Activated T-helper 17 cell treated with anti-CD3 and anti-CD28 coated beads, Interleukin-2, amount 50 U/mL, for 72 hours (primary cell): ENCODE measurements around the gene TSPAN10. TPM values are rescaled to one million over a fixed set of nuclear protein-coding genes. Genes with fewer than 3 reads are reported as not detected.

Experiments
- ATAC-seq: fragments of 150-1000 bp; cut with Tn5 transposase; replicated peaks from 2 replicates; pipeline ENCODE4 v1.10.0; 2021; ENCODE audit warnings: mild to moderate bottlenecking, moderate library complexity
- H3K27ac Mint-ChIP-seq: one replicate; pipeline ENCODE4 v1.8.0; 2022; ENCODE audit warnings: mixed read lengths
- H3K27me3 Mint-ChIP-seq: one replicate; pipeline ENCODE4 v1.8.0; 2022; ENCODE audit warnings: mixed read lengths
- H3K36me3 Mint-ChIP-seq: one replicate; pipeline ENCODE4 v1.8.0; 2022; ENCODE audit warnings: low read depth, mild to moderate bottlenecking, mixed read lengths
- H3K4me1 Mint-ChIP-seq: one replicate; pipeline ENCODE4 v1.8.0; 2022; ENCODE audit warnings: mixed read lengths
- H3K4me3 Mint-ChIP-seq: one replicate; pipeline ENCODE4 v1.8.0; 2022; ENCODE audit warnings: mild to moderate bottlenecking, mixed read lengths
- H3K9me3 Mint-ChIP-seq: one replicate; pipeline ENCODE4 v1.8.0; 2022; ENCODE audit warnings: mixed read lengths
- total RNA-seq, 2 donors: library from RNA; stranded (reverse); gene quantifications; one replicate each; pipeline ENCODE4 v1.2.3, GENCODE V29; 2022

Gene TSPAN10
- total RNA-seq, 2 donors from 2014 or later = 0.30 to 1.4 TPM

DNA sequence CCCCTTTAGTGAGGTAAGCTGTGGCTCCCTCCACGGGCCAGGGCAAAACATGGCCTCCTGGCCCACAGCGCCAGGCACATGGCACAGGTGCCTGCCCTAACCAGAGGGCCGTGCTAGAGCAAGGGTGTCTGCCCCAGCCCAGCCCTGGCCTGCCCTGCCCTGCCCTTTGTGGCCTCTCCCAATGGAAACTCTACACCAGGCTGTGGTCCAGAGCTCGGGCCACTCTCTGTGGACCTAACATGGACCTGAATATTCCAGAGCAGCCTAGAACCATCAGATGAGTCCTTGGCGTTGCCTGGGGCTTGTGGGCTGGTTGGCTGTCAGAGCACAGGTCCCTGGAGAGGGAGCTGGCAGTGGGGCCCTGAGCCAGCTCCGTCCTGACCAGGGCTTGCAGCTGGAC is 58.2 kb downstream of the TSPAN10 start:
- no peak overlapping the region for H3K27ac Mint-ChIP-seq
- no peaks in the 10 kb centered on the region for H3K4me1 Mint-ChIP-seq
- no peak for ATAC-seq
- no peaks in the 10 kb centered on the region for H3K27me3 Mint-ChIP-seq
- H3K4me3 Mint-ChIP-seq = no peak overlapping the region
- H3K36me3 Mint-ChIP-seq = peaks cover 72% of the 10 kb centered on the region
- no peaks in the 10 kb centered on the region for H3K9me3 Mint-ChIP-seq

DNA sequence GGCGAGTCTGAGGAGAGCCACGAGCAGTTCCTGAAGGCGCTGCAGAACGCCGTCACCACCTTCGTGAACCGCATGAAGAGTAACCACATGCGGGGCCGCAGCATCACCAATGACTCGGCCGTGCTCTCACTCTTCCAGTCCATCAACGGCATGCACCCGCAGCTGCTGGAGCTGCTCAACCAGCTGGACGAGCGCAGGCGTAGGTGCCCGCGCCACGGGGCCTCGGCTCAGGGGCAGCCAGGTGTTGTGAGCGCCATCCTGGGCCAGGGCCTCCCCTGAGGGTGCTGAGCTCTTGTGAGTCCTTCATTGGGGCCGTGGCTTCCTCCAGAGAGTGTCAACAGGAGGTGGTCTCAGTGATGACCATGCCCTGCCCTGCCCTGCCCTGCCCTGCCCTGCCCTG is 58.8 kb downstream of the TSPAN10 start:
- Mint-ChIP-seq H3K27ac (no peak overlapping the region), H3K4me1 (peaks cover 1% of the 10 kb centered on the region), H3K27me3 (no peaks in the 10 kb centered on the region), H3K36me3 (peaks cover 72% of the 10 kb centered on the region), H3K9me3 (no peaks in the 10 kb centered on the region), H3K4me3 (no peak overlapping the region)
- ATAC-seq = no peak

DNA sequence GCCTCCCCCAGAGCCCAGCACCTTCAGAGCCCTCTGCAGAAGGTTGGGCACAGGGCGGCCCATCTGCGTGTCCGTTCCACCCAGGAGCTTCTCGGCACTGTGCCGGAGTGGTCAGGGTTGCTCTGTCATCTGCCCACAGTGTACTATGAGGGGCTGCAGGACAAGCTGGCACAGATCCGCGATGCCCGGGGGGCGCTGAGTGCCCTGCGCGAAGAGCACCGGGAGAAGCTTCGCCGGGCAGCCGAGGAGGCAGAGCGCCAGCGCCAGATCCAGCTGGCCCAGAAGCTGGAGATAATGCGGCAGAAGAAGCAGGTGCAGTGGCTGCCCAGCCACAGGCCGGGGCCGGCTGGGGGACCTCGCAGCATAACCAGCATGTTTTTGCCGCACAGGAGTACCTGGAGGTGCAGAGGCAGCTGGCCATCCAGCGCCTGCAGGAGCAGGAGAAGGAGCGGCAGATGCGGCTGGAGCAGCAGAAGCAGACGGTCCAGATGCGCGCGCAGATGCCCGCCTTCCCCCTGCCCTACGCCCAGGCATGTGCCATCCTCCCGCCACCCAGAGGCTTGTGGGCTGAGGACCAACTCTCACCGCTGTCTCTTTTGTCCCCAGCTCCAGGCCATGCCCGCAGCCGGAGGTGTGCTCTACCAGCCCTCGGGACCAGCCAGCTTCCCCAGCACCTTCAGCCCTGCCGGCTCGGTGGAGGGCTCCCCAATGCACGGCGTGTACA is 59.4 kb downstream of the TSPAN10 start:
- H3K4me3 Mint-ChIP-seq = no peak overlapping the region
- H3K27me3 Mint-ChIP-seq = no peaks in the 10 kb centered on the region
- no peak for ATAC-seq
- no peak overlapping the region for H3K27ac Mint-ChIP-seq
- H3K4me1 Mint-ChIP-seq = peaks cover 5% of the 10 kb centered on the region
- H3K36me3 Mint-ChIP-seq = peaks cover 72% of the 10 kb centered on the region
- no peaks in the 10 kb centered on the region for H3K9me3 Mint-ChIP-seq

DNA sequence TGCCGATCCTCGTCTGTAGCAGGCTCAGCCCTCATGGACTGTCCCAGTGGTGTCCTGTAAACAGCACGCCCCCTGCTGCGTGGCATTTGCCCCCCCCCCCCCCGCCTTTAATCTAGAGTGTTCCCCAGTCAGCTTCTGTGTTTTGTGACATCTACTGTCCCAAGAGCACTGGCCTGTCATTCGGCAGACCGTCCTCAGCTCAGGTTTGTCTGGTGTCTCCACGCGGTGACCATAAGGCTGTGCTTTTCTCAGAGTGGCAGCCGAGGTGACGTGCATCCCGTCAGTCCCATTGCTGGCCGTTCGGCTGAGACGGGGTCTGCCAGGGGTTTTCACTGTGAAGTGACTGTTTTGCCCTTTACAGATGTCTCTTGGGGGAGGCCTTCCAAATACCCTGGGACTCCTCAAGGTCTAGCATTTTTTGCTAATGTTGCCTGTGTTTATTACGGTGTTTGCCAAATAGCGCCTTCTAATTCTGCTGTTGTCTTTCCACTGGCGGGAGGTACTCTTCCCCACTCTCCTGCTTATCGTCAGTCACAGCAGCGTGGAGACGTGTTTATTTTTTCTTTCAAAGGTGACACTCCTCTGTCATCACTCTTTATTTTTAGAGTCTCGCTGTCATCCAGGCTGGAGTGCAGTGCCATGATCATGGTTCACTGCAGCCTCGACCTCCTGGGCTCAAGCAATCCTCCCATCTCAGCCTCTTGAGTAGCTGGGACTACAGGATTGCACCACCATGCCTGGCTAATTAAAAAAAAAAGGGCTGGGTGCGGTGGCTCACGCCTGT is 60.5 kb downstream of the TSPAN10 start:
- no peak for ATAC-seq
- peaks cover 72% of the 10 kb centered on the region for H3K36me3 Mint-ChIP-seq
- no peak overlapping the region for H3K4me3 Mint-ChIP-seq
- peaks cover 5% of the 10 kb centered on the region for H3K4me1 Mint-ChIP-seq
- no peaks in the 10 kb centered on the region for H3K27me3 Mint-ChIP-seq
- H3K27ac Mint-ChIP-seq = no peak overlapping the region
- H3K9me3 Mint-ChIP-seq = no peaks in the 10 kb centered on the region

Other genes with a start within 250 kb of the TSPAN10 start
- gene BAHCC1, start 241.7 kb upstream of the TSPAN10 start, total RNA-seq = under 1 TPM in 1 of 2 donors, not detected in 1; 0.26 TPM
- 1,000 to 10,000 TPM; 4,457 to 7,394 TPM for gene ACTG1, start 124.4 kb upstream of the TSPAN10 start, total RNA-seq
- under 1 TPM; 0.43 to 0.93 TPM for gene FSCN2, start 108.8 kb upstream of the TSPAN10 start, total RNA-seq
- 10 to 100 TPM; 26.9 to 38.6 TPM for gene FAAP100, start 84.8 kb upstream of the TSPAN10 start, total RNA-seq
- gene NPLOC4, start 84 bp upstream of the TSPAN10 start, total RNA-seq = 100 to 1,000 TPM; 101 to 103 TPM
- gene PDE6G, start 19.3 kb downstream of the TSPAN10 start, total RNA-seq = 1 to 10 TPM in 1 of 2 donors, under 1 TPM in 1; 0.89 to 1.6 TPM
- 10 to 100 TPM; 18.4 to 40.3 TPM for gene OXLD1, start 29.4 kb downstream of the TSPAN10 start, total RNA-seq
- 10 to 100 TPM; 29.6 to 48.6 TPM for gene CCDC137, start 29.5 kb downstream of the TSPAN10 start, total RNA-seq
- gene ARL16, start 46.6 kb downstream of the TSPAN10 start, total RNA-seq = 10 to 100 TPM; 12.6 to 20.9 TPM
- gene HGS, start 46.8 kb downstream of the TSPAN10 start, total RNA-seq = 100 to 1,000 TPM; 118 to 130 TPM
- 100 to 1,000 TPM in 1 of 2 donors, 10 to 100 TPM in 1; 50.7 to 108 TPM for gene MRPL12, start 66.2 kb downstream of the TSPAN10 start, total RNA-seq
- 10 to 100 TPM; 15.4 to 38.9 TPM for gene SLC25A10, start 75.1 kb downstream of the TSPAN10 start, total RNA-seq
- under 1 TPM in 1 of 2 donors, not detected in 1; 0.26 TPM for gene GCGR, start 167.0 kb downstream of the TSPAN10 start, total RNA-seq
- 10 to 100 TPM; 45.7 to 94.4 TPM for gene MCRIP1, start 196.1 kb downstream of the TSPAN10 start, total RNA-seq
- gene PPP1R27, start 197.9 kb downstream of the TSPAN10 start, total RNA-seq = not detected
- gene P4HB, start 223.3 kb downstream of the TSPAN10 start, total RNA-seq = 100 to 1,000 TPM; 506 to 602 TPM
- gene ARHGDIA, start 234.1 kb downstream of the TSPAN10 start, total RNA-seq = 100 to 1,000 TPM; 384 to 814 TPM